Measurements from ENCODE around the gene DOCK4.

The DOCK4 gene

DNA sequence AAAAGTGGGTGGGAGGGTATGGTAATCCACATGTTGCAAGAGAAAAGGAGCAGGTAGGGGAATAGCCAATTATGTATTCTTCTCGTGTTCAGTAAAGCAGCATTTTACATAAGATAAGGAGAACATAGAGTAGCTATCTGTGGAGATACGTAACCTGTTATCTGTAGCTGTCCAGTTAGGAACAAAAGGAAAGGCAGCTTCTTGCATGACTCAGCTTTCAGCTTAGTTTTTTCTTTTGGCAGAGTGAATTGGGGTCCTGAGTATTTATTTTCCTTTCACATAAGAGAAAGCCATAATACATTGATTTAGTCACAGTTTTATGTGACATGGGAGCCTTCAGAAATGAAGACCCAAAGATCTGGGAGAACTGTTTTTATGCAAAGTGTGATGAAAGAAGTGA is 527.2 kb downstream of the DOCK4 start:
- TF ChIP-seq, protein P1, sequence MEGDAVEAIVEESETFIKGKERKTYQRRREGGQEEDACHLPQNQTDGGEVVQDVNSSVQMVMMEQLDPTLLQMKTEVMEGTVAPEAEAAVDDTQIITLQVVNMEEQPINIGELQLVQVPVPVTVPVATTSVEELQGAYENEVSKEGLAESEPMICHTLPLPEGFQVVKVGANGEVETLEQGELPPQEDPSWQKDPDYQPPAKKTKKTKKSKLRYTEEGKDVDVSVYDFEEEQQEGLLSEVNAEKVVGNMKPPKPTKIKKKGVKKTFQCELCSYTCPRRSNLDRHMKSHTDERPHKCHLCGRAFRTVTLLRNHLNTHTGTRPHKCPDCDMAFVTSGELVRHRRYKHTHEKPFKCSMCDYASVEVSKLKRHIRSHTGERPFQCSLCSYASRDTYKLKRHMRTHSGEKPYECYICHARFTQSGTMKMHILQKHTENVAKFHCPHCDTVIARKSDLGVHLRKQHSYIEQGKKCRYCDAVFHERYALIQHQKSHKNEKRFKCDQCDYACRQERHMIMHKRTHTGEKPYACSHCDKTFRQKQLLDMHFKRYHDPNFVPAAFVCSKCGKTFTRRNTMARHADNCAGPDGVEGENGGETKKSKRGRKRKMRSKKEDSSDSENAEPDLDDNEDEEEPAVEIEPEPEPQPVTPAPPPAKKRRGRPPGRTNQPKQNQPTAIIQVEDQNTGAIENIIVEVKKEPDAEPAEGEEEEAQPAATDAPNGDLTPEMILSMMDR (IDR thresholded peaks at IDR 0.05; ENCODE audit: extremely low read depth, missing control alignments), result no peak

DNA sequence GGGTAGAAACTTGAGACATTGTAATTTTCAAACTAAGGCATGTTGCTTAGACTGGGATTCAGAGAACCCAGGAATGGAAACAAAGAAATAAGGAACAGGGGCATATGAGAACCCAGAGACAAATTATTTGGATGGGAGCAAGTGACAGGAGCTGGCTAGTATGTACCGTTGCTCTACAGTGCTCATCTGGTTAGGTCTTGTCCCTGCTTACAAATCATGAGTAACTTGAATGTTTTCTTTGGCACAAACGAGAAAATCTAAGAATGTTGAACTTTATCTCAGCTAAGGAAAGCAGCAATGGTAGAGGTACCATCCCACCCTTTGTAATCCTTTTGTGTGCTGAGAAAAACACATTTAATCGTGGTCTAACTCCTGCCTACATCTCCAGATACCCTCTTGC is 527.9 kb downstream of the DOCK4 start:
- no peak for DNase-seq (ENCODE audit: low spot score)
- TF ChIP-seq, protein P1 (IDR thresholded peaks at IDR 0.05; ENCODE audit: extremely low read depth, missing control alignments), result no peak

More for the DNA sequence above, 527.2 kb downstream of the DOCK4 start:
- DNase-seq (ENCODE audit: low spot score), result no peak

DNA sequence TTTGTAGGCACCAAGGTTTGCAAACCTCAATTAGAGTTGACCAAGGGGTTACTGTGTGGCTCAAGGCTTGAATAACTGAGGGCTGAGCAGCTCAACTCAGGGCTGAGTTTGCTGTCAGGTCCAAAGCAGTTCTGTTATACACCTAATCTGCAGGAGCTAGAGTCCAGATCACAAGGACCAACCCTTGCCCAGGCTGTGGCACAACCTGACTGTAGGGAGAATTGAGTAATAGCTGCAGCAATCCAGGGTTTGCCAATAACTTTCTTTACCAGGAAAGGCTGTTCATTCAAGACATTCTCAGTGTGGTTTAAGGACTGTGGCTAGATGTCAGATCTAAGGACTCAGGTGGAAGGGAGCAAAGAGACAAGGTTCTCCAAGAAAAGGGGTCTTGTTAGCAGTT is 528.4 kb downstream of the DOCK4 start:
- DNase-seq (ENCODE audit: low spot score), result no peak
- TF ChIP-seq, protein P1 (IDR thresholded peaks at IDR 0.05; ENCODE audit: extremely low read depth, missing control alignments), result no peak

DNA sequence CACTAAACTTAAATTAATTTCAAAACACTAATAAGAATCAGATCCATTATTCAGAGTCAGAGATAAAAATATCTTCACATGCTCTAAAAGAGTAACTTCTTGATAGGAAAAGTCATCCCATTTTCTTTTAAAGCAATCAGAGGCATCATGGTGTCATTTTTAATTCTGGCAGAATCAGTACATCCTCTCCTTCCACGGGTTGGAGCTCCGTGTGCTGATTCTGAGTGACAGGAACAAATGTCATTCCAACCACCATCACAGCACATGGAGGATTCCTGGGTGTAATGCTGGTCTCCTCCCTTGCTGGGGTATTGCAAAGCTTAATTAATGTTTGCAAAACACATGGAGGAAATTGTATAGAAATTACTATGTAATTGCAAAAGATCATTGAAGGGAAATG is 529.4 kb downstream of the DOCK4 start:
- no peak for DNase-seq (ENCODE audit: low spot score)
- TF ChIP-seq, protein P1 (IDR thresholded peaks at IDR 0.05; ENCODE audit: extremely low read depth, missing control alignments), result no peak
